ENCODE measurements around the gene DMGDH.

DNA sequence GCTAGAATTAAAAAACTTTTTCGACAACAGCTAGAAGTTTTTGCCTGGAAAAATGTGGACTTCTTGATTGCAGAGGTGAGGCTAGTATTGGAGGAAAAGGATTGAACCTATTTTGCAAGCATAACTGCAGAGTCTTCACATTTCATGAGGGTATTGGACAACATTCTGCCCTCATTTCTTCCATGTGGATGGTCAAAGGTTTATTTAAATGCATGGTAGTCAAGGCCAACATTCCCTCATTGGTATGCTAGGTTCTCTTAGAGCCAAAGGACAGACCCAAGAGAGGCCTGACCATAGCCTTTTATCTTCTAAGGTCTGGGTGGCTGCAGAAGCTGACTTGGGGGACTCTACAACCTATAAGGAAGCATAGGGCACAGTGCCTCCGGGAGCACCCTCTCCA, 11.3 kb upstream of the DMGDH start:
- TF ChIP-seq, protein P1, sequence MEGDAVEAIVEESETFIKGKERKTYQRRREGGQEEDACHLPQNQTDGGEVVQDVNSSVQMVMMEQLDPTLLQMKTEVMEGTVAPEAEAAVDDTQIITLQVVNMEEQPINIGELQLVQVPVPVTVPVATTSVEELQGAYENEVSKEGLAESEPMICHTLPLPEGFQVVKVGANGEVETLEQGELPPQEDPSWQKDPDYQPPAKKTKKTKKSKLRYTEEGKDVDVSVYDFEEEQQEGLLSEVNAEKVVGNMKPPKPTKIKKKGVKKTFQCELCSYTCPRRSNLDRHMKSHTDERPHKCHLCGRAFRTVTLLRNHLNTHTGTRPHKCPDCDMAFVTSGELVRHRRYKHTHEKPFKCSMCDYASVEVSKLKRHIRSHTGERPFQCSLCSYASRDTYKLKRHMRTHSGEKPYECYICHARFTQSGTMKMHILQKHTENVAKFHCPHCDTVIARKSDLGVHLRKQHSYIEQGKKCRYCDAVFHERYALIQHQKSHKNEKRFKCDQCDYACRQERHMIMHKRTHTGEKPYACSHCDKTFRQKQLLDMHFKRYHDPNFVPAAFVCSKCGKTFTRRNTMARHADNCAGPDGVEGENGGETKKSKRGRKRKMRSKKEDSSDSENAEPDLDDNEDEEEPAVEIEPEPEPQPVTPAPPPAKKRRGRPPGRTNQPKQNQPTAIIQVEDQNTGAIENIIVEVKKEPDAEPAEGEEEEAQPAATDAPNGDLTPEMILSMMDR (IDR thresholded peaks at IDR 0.05), result no peak
- TF ChIP-seq POLR2A (IDR thresholded peaks at IDR 0.05) (no peak), POLR2AphosphoS5 (IDR thresholded peaks at IDR 0.05) (no peak)
